DMS53 (cell line): ENCODE measurements around the gene CASP2.

Source experiments
- DNase-seq: peaks from one replicate; lab custom pipeline; 2025; lab: John Stamatoyannopoulos, UW

The CASP2 gene

GRCh38 chr7:143287935-143288826 is at the start of gene CASP2:
Gene CASP2, plus strand, starts transcription at chr7:143288351. Its CDS starts 105 bp downstream, at chr7:143288456.
- DNase-seq = peak; percentile 99

- no peak for DNase-seq
These were observed 48.3 kb upstream of the CASP2 start for GRCh38 chr7:143239813-143240212.

GRCh38 chr7:143240291-143241168 is 47.6 kb upstream of the CASP2 start:
- peak; percentile 88 for DNase-seq

- no peak for DNase-seq
These were observed 45.8 kb upstream of the CASP2 start for GRCh38 chr7:143242306-143242705.

GRCh38 chr7:143243111-143243510 is 45.0 kb upstream of the CASP2 start:
- DNase-seq = peak; percentile 82

GRCh38 chr7:143243614-143244013 is 44.5 kb upstream of the CASP2 start:
- peak; percentile 29 for DNase-seq

GRCh38 chr7:143244321-143244720 is 43.8 kb upstream of the CASP2 start:
- peak; percentile 43 for DNase-seq

GRCh38 chr7:143245123-143245522 is 43.0 kb upstream of the CASP2 start:
- DNase-seq = peak; percentile 93

- DNase-seq = no peak
These were observed 40.8 kb upstream of the CASP2 start for GRCh38 chr7:143247372-143247771.

- peak; percentile 29 for DNase-seq
These were observed 39.3 kb upstream of the CASP2 start for GRCh38 chr7:143248761-143249354.

- no peak for DNase-seq
These were observed 38.0 kb upstream of the CASP2 start for GRCh38 chr7:143250199-143250598.

GRCh38 chr7:143250822-143251221 is 37.3 kb upstream of the CASP2 start:
- DNase-seq = no peak

- DNase-seq = no peak
These were observed 36.1 kb upstream of the CASP2 start for GRCh38 chr7:143252006-143252405.

- DNase-seq = no peak
These were observed 32.6 kb upstream of the CASP2 start for GRCh38 chr7:143255564-143255963.

- peak; percentile 30 for DNase-seq
These were observed 31.8 kb upstream of the CASP2 start for GRCh38 chr7:143256325-143256724.

- no peak for DNase-seq
These were observed 31.2 kb upstream of the CASP2 start for GRCh38 chr7:143256932-143257331.

GRCh38 chr7:143257501-143257900 is 30.6 kb upstream of the CASP2 start:
- peak; percentile 23 for DNase-seq

- no peak for DNase-seq
These were observed 29.3 kb upstream of the CASP2 start for GRCh38 chr7:143258831-143259230.

- DNase-seq = peak; percentile 87
These were observed 28.4 kb upstream of the CASP2 start for GRCh38 chr7:143259765-143260164.

GRCh38 chr7:143261901-143262300 is 26.2 kb upstream of the CASP2 start:
- no peak for DNase-seq

GRCh38 chr7:143263266-143264195 is 24.6 kb upstream of the CASP2 start, which contains the start of gene GSTK1:
Gene GSTK1, plus strand, starts transcription at chr7:143263441. Its CDS starts 73 bp downstream, at chr7:143263514.
- DNase-seq = peak; percentile 87
